SK-N-SH (cell line): ENCODE data around the gene CORO6. TPM values are rescaled to one million over a fixed set of nuclear protein-coding genes. Genes with fewer than 3 reads are reported as not detected.

Source experiments
- CTCF ChIA-PET: fragments of 300-600, 350-600 bp; formaldehyde crosslinking; extraction: SDS; loops from one replicate; lab custom pipeline; 2021; lab: Yijun Ruan, JAX
- POLR2A ChIA-PET: fragments of 350-600 bp; sonication (Branson Sonifier 250); formaldehyde crosslinking; extraction: SDS; loops from one replicate; lab custom pipeline; 2020; ENCODE audit warnings: antibody characterized with exemption, inconsistent platforms; lab: Yijun Ruan, JAX
- DNase-seq: peaks from one replicate; pipeline ENCODE4 v3.0.0; 2012
- H2AFZ ChIP-seq: fragments of 200-600 bp; sonication (generic); 2 replicates; pipeline ENCODE4 v1.8.1; 2016; ENCODE audit warnings: antibody characterized with exemption, mild to moderate bottlenecking, low read depth
- H3F3A ChIP-seq: fragments of 200-600 bp; sonication (generic); replicated peaks from 2 replicates; pipeline ENCODE3; 2016; ENCODE audit warnings: antibody characterized with exemption, mild to moderate bottlenecking; ENCODE audit not compliant: insufficient read depth
- H3K27ac ChIP-seq, 2 experiments: fragments of 200-500 bp in 1 of 2; fragments of 200-600 bp in 1 of 2; sonication (Bioruptor generic) in 1 of 2; sonication (generic), shearing (Covaris generic) in 1 of 2; 2 replicates each; pipeline versions ENCODE4 v1.5.1 to v1.6.1; 2014 to 2016; ENCODE audit warnings: low read depth in 2 of 2, inconsistent platforms in 1 of 2, low read length in 1 of 2, mild to moderate bottlenecking in 1 of 2, mixed read lengths in 1 of 2
- H3K27me3 ChIP-seq: fragments of 200-600 bp; sonication (generic), shearing (Covaris generic); 2 replicates; pipeline ENCODE4 v1.6.1; 2016; ENCODE audit warnings: mixed run types; ENCODE audit not compliant: insufficient read depth
- H3K36me3 ChIP-seq, 2 experiments: fragments of 200-500 bp in 1 of 2; fragments of 200-600 bp in 1 of 2; sonication (Bioruptor generic) in 1 of 2; sonication (generic) in 1 of 2; replicated peaks in 1 of 2; 2 replicates each; pipeline versions ENCODE3 to v1.5.1; 2014 to 2016; ENCODE audit warnings: low read length in 1 of 2, mild to moderate bottlenecking in 1 of 2; ENCODE audit not compliant: insufficient read depth in 2 of 2, control insufficient read depth in 1 of 2
- H3K4me1 ChIP-seq, 2 experiments: fragments of 200-500 bp in 1 of 2; fragments of 200-600 bp in 1 of 2; sonication (Bioruptor generic) in 1 of 2; sonication (generic), shearing (Covaris generic) in 1 of 2; 2 replicates each; pipeline versions ENCODE4 v1.5.1 to v1.6.1; 2014 to 2016; ENCODE audit warnings: low read depth in 1 of 2, low read length in 1 of 2, mixed run types in 1 of 2; ENCODE audit not compliant: insufficient read depth in 2 of 2, control insufficient read depth in 1 of 2
- H3K4me2 ChIP-seq: fragments of 200-600 bp; sonication (generic), shearing (Covaris generic); 2 replicates; pipeline ENCODE4 v1.6.1; 2017; ENCODE audit warnings: mixed run types
- H3K4me3 ChIP-seq, 2 experiments: fragments of 200-500 bp in 1 of 2; fragments of 200-600 bp in 1 of 2; sonication (Bioruptor generic) in 1 of 2; sonication (generic), shearing (Covaris generic) in 1 of 2; 2 replicates each; pipeline versions ENCODE4 v1.5.1 to v1.8.1; 2014 to 2016; ENCODE audit warnings: low read depth in 2 of 2, inconsistent platforms in 1 of 2, low read length in 1 of 2, mild to moderate bottlenecking in 1 of 2, mixed read lengths in 1 of 2, moderate library complexity in 1 of 2
- H3K79me2 ChIP-seq: fragments of 200-600 bp; sonication (generic); 2 replicates; pipeline ENCODE4 v1.8.1; 2017; ENCODE audit warnings: mild to moderate bottlenecking; ENCODE audit not compliant: insufficient read depth
- H3K9ac ChIP-seq: fragments of 200-600 bp; sonication (generic); 2 replicates; pipeline ENCODE4 v1.6.1; 2017; ENCODE audit warnings: mixed run types
- H3K9me2 ChIP-seq: fragments of 200-600 bp; sonication (generic); 2 replicates; pipeline ENCODE4 v1.6.1; 2017; ENCODE audit warnings: mixed run types
- H3K9me3 ChIP-seq: fragments of 200-600 bp; sonication (generic); 2 replicates; pipeline ENCODE4 v1.6.1; 2017; ENCODE audit warnings: mixed run types, mild to moderate bottlenecking, moderate library complexity
- H4K20me1 ChIP-seq: fragments of 200-600 bp; sonication (generic); 2 replicates; pipeline ENCODE4 v1.6.1; 2017; ENCODE audit warnings: mild to moderate bottlenecking, mixed run types; ENCODE audit not compliant: insufficient read depth
- CHD2 ChIP-seq: fragments of 150-350 bp; IDR thresholded peaks from 2 replicates; pipeline ENCODE4 v1.6.1; 2018; ENCODE audit warnings: low read length; ENCODE audit not compliant: partially characterized antibody
- CTCF ChIP-seq: fragments of 200-600 bp; sonication (generic); IDR thresholded peaks from 2 replicates; pipeline ENCODE4 v1.6.1; 2017; ENCODE audit warnings: antibody characterized with exemption, mild to moderate bottlenecking, moderate library complexity
- EZH2phosphoT487 ChIP-seq: fragments of 200-600 bp; sonication (generic); IDR thresholded peaks from 2 replicates; pipeline ENCODE4 v1.6.1; 2017; ENCODE audit warnings: low read depth, mixed run types, mild to moderate bottlenecking, antibody characterized with exemption, moderate library complexity, borderline replicate concordance
- FOSL2 ChIP-seq: IDR thresholded peaks from 2 replicates; pipeline ENCODE4 v1.4.0; 2012; ENCODE audit warnings: low read depth, mild to moderate bottlenecking, moderate library complexity, borderline replicate concordance
- GATA2 ChIP-seq: sonication (generic); formaldehyde crosslinking; IDR thresholded peaks from 2 replicates; pipeline ENCODE4 v1.5.0; 2020; ENCODE audit warnings: mild to moderate bottlenecking, missing genetic modification reagents
- JUND ChIP-seq: IDR thresholded peaks from 2 replicates; pipeline ENCODE4 v1.4.0; 2012
- MAX ChIP-seq: IDR thresholded peaks from 2 replicates; pipeline ENCODE4 v1.4.0; 2012; ENCODE audit warnings: low read depth
- MEF2A ChIP-seq: IDR thresholded peaks from 2 replicates; pipeline ENCODE4 v1.4.0; 2012; ENCODE audit warnings: low read depth, borderline replicate concordance
- MXI1 ChIP-seq: IDR thresholded peaks from 2 replicates; pipeline ENCODE4 v1.6.1; 2012; ENCODE audit warnings: mild to moderate bottlenecking, low read depth, low read length, improper control_type of control experiment
- RCOR1 ChIP-seq: fragments of 150-350 bp; IDR thresholded peaks from 2 replicates; pipeline ENCODE4 v1.6.1; 2017; ENCODE audit warnings: antibody characterized with exemption, low read length
- RFX5 ChIP-seq: IDR thresholded peaks from 2 replicates; pipeline ENCODE4 v1.6.1; 2012; ENCODE audit warnings: mild to moderate bottlenecking, improper control_type of control experiment, low read length
- RXRA ChIP-seq: IDR thresholded peaks from 2 replicates; pipeline ENCODE4 v1.4.0; 2012; ENCODE audit warnings: low read depth, mild to moderate bottlenecking, borderline replicate concordance
- SIN3A ChIP-seq: IDR thresholded peaks from 2 replicates; pipeline ENCODE4 v1.6.1; 2012; ENCODE audit warnings: low read depth, mild to moderate bottlenecking, low read length, moderate library complexity, borderline replicate concordance
- SMC3 ChIP-seq: IDR thresholded peaks from 2 replicates; pipeline ENCODE4 v1.6.1; 2012; ENCODE audit warnings: low read depth, low read length, improper control_type of control experiment
- TCF12 ChIP-seq: IDR thresholded peaks from 2 replicates; pipeline ENCODE4 v1.4.0; 2012
- USF1 ChIP-seq: IDR thresholded peaks from 2 replicates; pipeline ENCODE4 v1.4.0; 2012; ENCODE audit warnings: low read depth, borderline replicate concordance
- USF2 ChIP-seq: fragments of 150-350 bp; IDR thresholded peaks from 2 replicates; pipeline ENCODE4 v1.6.1; 2017; ENCODE audit warnings: antibody characterized with exemption, low read length, low read depth, borderline replicate concordance
- YY1 ChIP-seq: IDR thresholded peaks from 2 replicates; pipeline ENCODE4 v1.4.0; 2012; ENCODE audit warnings: low read depth, mild to moderate bottlenecking
- WGBS: methylation state at CpG from one replicate; pipeline ENCODE4 v1.1.6; 2017; ENCODE audit warnings: low lambda C conversion rate; 5-methylcytosine and 5-hydroxymethylcytosine counted together
- polyA plus RNA-seq, 3 experiments: library from polyadenylated mRNA; depleted of rRNA; stranded (reverse); fragments of >200 nt; gene quantifications; 2 replicates each; pipeline ENCODE4 v1.2.3, GENCODE V29; 2012

Gene CORO6
- polyA plus RNA-seq, 1 of the 3 experiments (the other 2 are of a cell fraction), result 18.4 TPM

GRCh38 chr17:29615492-29616299 lies 7.0 kb downstream of the CORO6 start:
- 90% methylated on average over 56 of the region's 74 CpGs for WGBS
- no peaks in the 10 kb centered on the region for H4K20me1 ChIP-seq
- no peak for TF ChIP-seq RFX5
- no peak for TF ChIP-seq RXRA
- TF ChIP-seq JUND, result no peak
- TF ChIP-seq USF1, result no peak
- TF ChIP-seq USF2, result no peak
- TF ChIP-seq MEF2A, result no peak
- no peak for TF ChIP-seq SMC3
- TF ChIP-seq CTCF, result no peak
- no peak for TF ChIP-seq RCOR1
- TF ChIP-seq CHD2, result no peak
- no peak for TF ChIP-seq MXI1
- TF ChIP-seq EZH2phosphoT487, result no peak
- TF ChIP-seq YY1, result no peak
- H3K27me3 ChIP-seq, result no peaks in the 10 kb centered on the region
- no peaks in the 10 kb centered on the region for H3K9me2 ChIP-seq
- no peak overlapping the region; a peak in 1 of 4 replicates for H3K27ac ChIP-seq
- no peaks in the 10 kb centered on the region for H3K9me3 ChIP-seq
- H3K4me1 ChIP-seq, result peaks cover 14 to 30% of the 10 kb centered on the region in 2 experiments; a peak in 2 of 4 replicates
- no peak overlapping the region for H3K4me3 ChIP-seq
- no peaks in the 10 kb centered on the region for H3K79me2 ChIP-seq
- no peak overlapping the region for H2AFZ ChIP-seq
- peak; percentile 61 for DNase-seq
- ChIA-PET POLR2A (no interaction called here), CTCF (interaction anchor here (1.2 to 1.5 kb wide), 3 partner anchors 22 to 164 kb away, joined by 3 to 4 read pairs (median 4); no protein-coding TSS in a partner anchor)
- H3F3A ChIP-seq, result no peaks in the 10 kb centered on the region
- no peak overlapping the region for H3K9ac ChIP-seq
- H3K4me2 ChIP-seq, result no peak overlapping the region
- peaks cover 0 to 24% of the 10 kb centered on the region in 2 experiments for H3K36me3 ChIP-seq

GRCh38 chr17:29615048-29615385 lies 7.7 kb downstream of the CORO6 start:
- Histone ChIP-seq H3K36me3 (peaks cover 0 to 28% of the 10 kb centered on the region in 2 experiments), H3K9ac (no peak overlapping the region), H3K27me3 (no peaks in the 10 kb centered on the region), H3K27ac (no peak overlapping the region; a peak in 1 of 4 replicates), H2AFZ (no peak overlapping the region), H3F3A (no peaks in the 10 kb centered on the region), H3K9me2 (no peaks in the 10 kb centered on the region), H3K4me1 (peaks cover 8 to 24% of the 10 kb centered on the region in 2 experiments; a peak in 2 of 4 replicates), H3K4me3 (no peak overlapping the region), H3K79me2 (no peaks in the 10 kb centered on the region), H4K20me1 (no peaks in the 10 kb centered on the region), H3K9me3 (no peaks in the 10 kb centered on the region), H3K4me2 (no peak overlapping the region)
- peak; percentile 36 for DNase-seq
- ChIA-PET CTCF (interaction anchor here (1.4 kb wide), 1 partner anchor 23 kb away, joined by 4 read pairs; no protein-coding TSS in a partner anchor), POLR2A (no interaction called here)
- WGBS, result 94% methylated on average over 13 of the region's 15 CpGs
- TF ChIP-seq JUND (no peak), FOSL2 (no peak), EZH2phosphoT487 (no peak), RXRA (no peak), MEF2A (no peak), SIN3A (no peak), RCOR1 (no peak), YY1 (no peak), TCF12 (no peak), RFX5 (no peak), MAX (no peak), GATA2 (no peak)
